Activated naive CD8-positive, alpha-beta T cell treated with anti-CD3 and anti-CD28 coated beads, Interleukin-2, amount 10 ng/mL, durations not matched to agents 7 days and 5 days (primary cell): ENCODE results near the gene DTX4. TPM values are rescaled to one million over a fixed set of nuclear protein-coding genes. Genes with fewer than 3 reads are reported as not detected.

ENCODE experiments used
- ATAC-seq: fragments of 150-1000 bp; cut with Tn5 transposase; one replicate; pipeline ENCODE4 v1.10.0; 2021; ENCODE audit warnings: low read depth, moderate library complexity
- POLR2A ChIA-PET: fragments of 350-600 bp; sonication (Branson Sonifier 250); formaldehyde crosslinking; loops from one replicate; lab custom pipeline; 2021; ENCODE audit warnings: antibody characterized with exemption; lab: Charles Lee
- DNase-seq: peaks from one replicate; pipeline ENCODE4 v3.0.0; 2021
- H3K27ac Mint-ChIP-seq: one replicate; pipeline ENCODE4 v1.8.0; 2022; ENCODE audit warnings: mild to moderate bottlenecking, mixed read lengths
- H3K27me3 Mint-ChIP-seq: one replicate; pipeline ENCODE4 v1.8.0; 2022; ENCODE audit warnings: mild to moderate bottlenecking, moderate library complexity, mixed read lengths
- H3K36me3 Mint-ChIP-seq: one replicate; pipeline ENCODE4 v1.8.0; 2021; ENCODE audit warnings: mild to moderate bottlenecking, mixed read lengths
- H3K4me1 Mint-ChIP-seq: one replicate; pipeline ENCODE4 v1.8.0; 2021; ENCODE audit warnings: mixed read lengths
- H3K4me3 Mint-ChIP-seq: one replicate; pipeline ENCODE4 v1.8.0; 2022; ENCODE audit warnings: mild to moderate bottlenecking, moderate library complexity, mixed read lengths
- H3K9me3 Mint-ChIP-seq: one replicate; pipeline ENCODE4 v1.8.0; 2021; ENCODE audit warnings: mixed read lengths
- total RNA-seq, 2 experiments: library from RNA; stranded (reverse); gene quantifications; one replicate each; pipeline ENCODE4 v1.2.3, GENCODE V29; 2021

DTX4 gene
- total RNA-seq, 2 experiments from 2014 or later: 0.47 to 0.94 TPM

- no peak overlapping the region for H3K27ac Mint-ChIP-seq
- H3K4me3 Mint-ChIP-seq: no peak overlapping the region
Observed at GRCh38 chr11:59223611-59224010, 51.7 kb downstream of the DTX4 start.

DNA sequence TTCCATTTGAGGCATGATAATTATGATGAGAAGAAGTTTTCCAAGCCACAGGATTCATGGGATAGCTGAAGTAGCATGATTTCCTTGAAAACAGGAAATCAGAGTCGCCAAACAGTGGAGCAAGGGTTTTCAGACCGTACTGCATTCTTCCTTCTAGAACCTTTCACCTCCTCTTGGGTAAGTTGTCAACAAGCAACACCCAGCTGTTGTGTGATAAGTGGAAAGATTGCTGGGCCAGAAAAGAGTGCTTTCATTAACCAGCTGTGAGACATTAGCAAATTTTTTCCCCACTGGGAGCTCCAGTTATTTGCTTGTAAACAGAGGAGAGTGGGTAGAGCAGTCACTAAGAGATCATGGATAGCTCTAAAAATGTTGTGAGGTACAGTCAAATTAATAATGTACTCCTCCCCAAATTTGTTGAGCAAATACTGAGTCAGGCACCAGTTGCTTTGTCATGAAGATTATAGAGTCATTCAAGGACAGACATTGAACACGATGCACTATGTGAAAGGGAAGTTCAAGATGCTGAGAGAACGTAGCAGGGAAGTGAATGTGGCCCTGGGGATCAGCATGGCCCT, 52.5 kb downstream of the DTX4 start:
- Mint-ChIP-seq H3K27ac (no peak overlapping the region), H3K4me1 (no peaks in the 10 kb centered on the region), H3K27me3 (peaks cover 4% of the 10 kb centered on the region), H3K4me3 (no peak overlapping the region), H3K9me3 (no peaks in the 10 kb centered on the region), H3K36me3 (no peaks in the 10 kb centered on the region)
- ATAC-seq (no peak), DNase-seq (no peak)
- POLR2A ChIA-PET: no interaction called here

More at GRCh38 chr11:59223611-59224010, 51.7 kb downstream of the DTX4 start:
- Mint-ChIP-seq H3K9me3 (no peaks in the 10 kb centered on the region), H3K27me3 (peaks cover 4% of the 10 kb centered on the region), H3K4me1 (no peaks in the 10 kb centered on the region), H3K36me3 (no peaks in the 10 kb centered on the region)
- no peak for ATAC-seq
- POLR2A ChIA-PET: no interaction called here
- no peak for DNase-seq

- no peak overlapping the region for H3K4me3 Mint-ChIP-seq
- H3K9me3 Mint-ChIP-seq: no peaks in the 10 kb centered on the region
- POLR2A ChIA-PET: no interaction called here
- no peak overlapping the region for H3K27ac Mint-ChIP-seq
- DNase-seq (no peak), ATAC-seq (no peak)
- no peaks in the 10 kb centered on the region for H3K36me3 Mint-ChIP-seq
- no peaks in the 10 kb centered on the region for H3K4me1 Mint-ChIP-seq
- peaks cover 4% of the 10 kb centered on the region for H3K27me3 Mint-ChIP-seq
Observed at GRCh38 chr11:59225017-59225416, 53.1 kb downstream of the DTX4 start.

GRCh38 chr11:59226396-59226795, 54.5 kb downstream of the DTX4 start:
- H3K36me3 Mint-ChIP-seq: no peaks in the 10 kb centered on the region
- peaks cover 2% of the 10 kb centered on the region for H3K27me3 Mint-ChIP-seq
- H3K4me3 Mint-ChIP-seq: no peak overlapping the region
- H3K9me3 Mint-ChIP-seq: peaks cover 3% of the 10 kb centered on the region
- DNase-seq (no peak), ATAC-seq (no peak)
- POLR2A ChIA-PET: no interaction called here
- H3K27ac Mint-ChIP-seq: no peak overlapping the region
- no peaks in the 10 kb centered on the region for H3K4me1 Mint-ChIP-seq

DNA sequence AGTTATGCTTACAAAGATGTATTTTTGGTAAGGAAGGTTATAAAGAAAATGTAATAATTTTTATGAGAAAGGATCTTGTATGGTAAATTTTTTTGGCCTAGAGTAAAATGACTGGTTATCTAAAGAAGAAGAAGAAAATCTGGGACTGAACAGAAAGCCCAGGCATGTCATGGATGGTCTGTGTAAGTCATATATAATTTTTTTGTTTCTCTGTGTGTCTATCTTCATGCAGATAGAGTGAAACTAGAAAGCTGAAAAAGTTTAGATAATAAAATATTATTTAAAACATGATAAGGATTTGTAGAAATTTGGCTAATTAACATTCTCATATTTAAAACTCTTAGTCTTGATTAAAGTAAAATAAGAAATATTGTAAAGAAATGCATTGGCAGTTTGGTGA, 68.4 kb downstream of the DTX4 start:
- Mint-ChIP-seq H3K27me3 (peaks cover 16% of the 10 kb centered on the region), H3K9me3 (peaks cover 14% of the 10 kb centered on the region), H3K36me3 (no peaks in the 10 kb centered on the region), H3K4me1 (no peaks in the 10 kb centered on the region), H3K27ac (no peak overlapping the region), H3K4me3 (no peak overlapping the region)
- ATAC-seq (no peak), DNase-seq (no peak)
- POLR2A ChIA-PET: no interaction called here

GRCh38 chr11:59243633-59244032, 71.7 kb downstream of the DTX4 start:
- POLR2A ChIA-PET: no interaction called here
- Mint-ChIP-seq H3K4me3 (no peak overlapping the region), H3K27me3 (peaks cover 10% of the 10 kb centered on the region), H3K4me1 (peaks cover 10% of the 10 kb centered on the region), H3K9me3 (peaks cover 9% of the 10 kb centered on the region), H3K27ac (no peak overlapping the region), H3K36me3 (no peaks in the 10 kb centered on the region)
- ATAC-seq (no peak), DNase-seq (no peak)

DNA sequence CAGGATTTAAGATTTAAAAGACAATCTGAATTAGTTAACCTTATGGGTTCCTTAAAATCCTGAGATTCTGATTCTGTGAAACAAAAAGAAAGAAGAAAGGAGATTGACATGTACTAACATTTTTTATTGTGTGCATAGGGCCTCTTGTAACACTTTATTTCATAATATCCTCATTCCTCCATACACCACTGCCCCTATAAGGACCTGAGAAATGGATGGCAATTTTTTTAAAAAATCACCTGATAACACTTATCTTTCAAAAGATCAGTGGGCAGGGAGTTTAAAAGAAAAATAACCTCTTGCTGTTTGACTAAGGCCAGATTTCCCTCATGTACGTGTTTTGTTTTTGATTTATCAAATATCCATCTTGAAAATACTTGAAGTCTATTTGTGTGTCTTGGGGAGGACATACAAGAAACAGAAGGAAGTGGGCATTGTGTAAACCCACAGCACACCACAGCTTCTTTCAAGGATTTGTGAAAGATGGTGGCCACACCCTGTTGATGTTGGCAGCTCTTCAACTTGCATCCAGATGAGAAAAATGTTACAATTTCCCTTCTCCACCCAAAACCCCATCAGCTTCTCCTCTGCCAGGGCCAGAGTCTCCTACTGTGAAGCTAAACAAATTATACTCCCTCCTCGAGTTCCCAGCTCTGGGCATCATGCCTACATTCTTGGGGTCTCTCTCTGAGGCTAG, 75.7 kb downstream of the DTX4 start:
- ATAC-seq: no peak
- POLR2A ChIA-PET: no interaction called here
- no peak for DNase-seq

GRCh38 chr11:59249535-59249934, 77.6 kb downstream of the DTX4 start:
- H3K27me3 Mint-ChIP-seq: peaks cover 6% of the 10 kb centered on the region
- no peak for ATAC-seq
- H3K27ac Mint-ChIP-seq: no peak overlapping the region
- H3K4me3 Mint-ChIP-seq: no peak overlapping the region
- peaks cover 7% of the 10 kb centered on the region for H3K9me3 Mint-ChIP-seq
- no peak for DNase-seq
- POLR2A ChIA-PET: no interaction called here
- H3K36me3 Mint-ChIP-seq: no peaks in the 10 kb centered on the region
- peaks cover 12% of the 10 kb centered on the region for H3K4me1 Mint-ChIP-seq

More for the DNA sequence above, 75.7 kb downstream of the DTX4 start:
- H3K9me3 Mint-ChIP-seq: peaks cover 7% of the 10 kb centered on the region
- peaks cover 8% of the 10 kb centered on the region for H3K27me3 Mint-ChIP-seq
- no peak overlapping the region for H3K4me3 Mint-ChIP-seq
- no peak overlapping the region for H3K27ac Mint-ChIP-seq
- peaks cover 12% of the 10 kb centered on the region for H3K4me1 Mint-ChIP-seq
- no peaks in the 10 kb centered on the region for H3K36me3 Mint-ChIP-seq

DNA sequence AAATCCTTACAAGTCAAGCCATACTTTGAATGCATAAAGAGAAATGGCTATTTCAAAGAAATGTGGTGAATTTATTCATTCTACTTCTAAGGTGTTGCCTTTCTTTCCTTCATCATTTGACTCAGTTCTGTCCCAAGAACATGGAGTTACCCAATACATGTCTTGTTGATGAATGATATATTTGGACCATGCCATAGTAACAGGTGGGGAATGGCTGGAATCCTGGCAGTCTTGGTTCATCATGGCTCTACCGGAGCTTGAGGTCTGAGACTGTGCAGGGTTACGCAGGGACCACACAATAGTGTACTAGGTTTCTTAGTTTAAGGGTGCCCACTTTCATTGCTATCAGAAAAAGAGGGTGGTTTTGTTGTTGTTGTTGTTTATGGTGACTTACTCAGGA, 81.1 kb downstream of the DTX4 start:
- DNase-seq (no peak), ATAC-seq (no peak)
- H3K4me1 Mint-ChIP-seq: peaks cover 4% of the 10 kb centered on the region
- H3K36me3 Mint-ChIP-seq: no peaks in the 10 kb centered on the region
- H3K4me3 Mint-ChIP-seq: no peak overlapping the region
- no peak overlapping the region for H3K27ac Mint-ChIP-seq
- peaks cover 4% of the 10 kb centered on the region for H3K27me3 Mint-ChIP-seq
- POLR2A ChIA-PET: no interaction called here
- H3K9me3 Mint-ChIP-seq: peaks cover 5% of the 10 kb centered on the region

- Mint-ChIP-seq H3K36me3 (no peaks in the 10 kb centered on the region), H3K4me1 (no peaks in the 10 kb centered on the region), H3K9me3 (peaks cover 2% of the 10 kb centered on the region), H3K27ac (no peak overlapping the region), H3K27me3 (peaks cover 4% of the 10 kb centered on the region), H3K4me3 (no peak overlapping the region)
- DNase-seq: no peak
- POLR2A ChIA-PET: no interaction called here
- no peak for ATAC-seq
Observed at GRCh38 chr11:59254286-59254685, 82.4 kb downstream of the DTX4 start.

DNA sequence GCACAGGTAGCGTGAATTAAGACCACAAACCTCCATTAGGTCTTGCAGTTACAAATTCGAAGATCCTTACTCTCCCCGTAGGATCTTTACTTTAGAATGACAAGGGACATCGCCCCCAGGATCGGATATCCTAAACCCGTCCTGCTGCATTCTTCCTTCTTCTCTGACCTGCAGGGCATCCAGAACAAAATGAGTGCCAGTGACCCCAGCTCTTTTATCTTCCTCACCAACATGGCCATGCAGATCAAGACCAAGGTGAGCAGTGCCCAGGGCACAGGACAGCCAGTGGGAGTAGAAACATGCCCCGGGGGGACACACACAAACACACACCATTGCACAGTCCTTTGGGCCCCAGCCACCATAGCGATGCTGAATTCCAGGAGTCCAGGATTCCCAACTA, 83.3 kb downstream of the DTX4 start:
- ATAC-seq (no peak), DNase-seq (no peak)
- Mint-ChIP-seq H3K27ac (no peak overlapping the region), H3K4me1 (no peaks in the 10 kb centered on the region), H3K4me3 (no peak overlapping the region), H3K9me3 (peaks cover 2% of the 10 kb centered on the region), H3K27me3 (peaks cover 4% of the 10 kb centered on the region), H3K36me3 (no peaks in the 10 kb centered on the region)
- POLR2A ChIA-PET: no interaction called here

Other genes starting within 250 kb of the DTX4 start
- not detected for gene GLYATL1, start 232.6 kb upstream of the DTX4 start, total RNA-seq
- not detected for gene GLYATL1B, start 85.8 kb upstream of the DTX4 start, total RNA-seq
- gene FAM111B, start 64.9 kb upstream of the DTX4 start, total RNA-seq: 10 to 100 TPM; 43.8 to 45.1 TPM
- 100 to 1,000 TPM; 147 to 153 TPM for gene FAM111A, start 29.3 kb upstream of the DTX4 start, total RNA-seq
- 1 to 10 TPM; 1.7 to 2.0 TPM for gene MPEG1, start 40.8 kb downstream of the DTX4 start, total RNA-seq
- not detected for gene OR5AN1, start 186.8 kb downstream of the DTX4 start, total RNA-seq